ENCODE measurements around the gene IDUA.
"Not testable (repeated sequence)": the region's sequence is repeated elsewhere in the genome, so short reads cannot be mapped to it uniquely, and the experiment has no call there.

IDUA gene

DNA sequence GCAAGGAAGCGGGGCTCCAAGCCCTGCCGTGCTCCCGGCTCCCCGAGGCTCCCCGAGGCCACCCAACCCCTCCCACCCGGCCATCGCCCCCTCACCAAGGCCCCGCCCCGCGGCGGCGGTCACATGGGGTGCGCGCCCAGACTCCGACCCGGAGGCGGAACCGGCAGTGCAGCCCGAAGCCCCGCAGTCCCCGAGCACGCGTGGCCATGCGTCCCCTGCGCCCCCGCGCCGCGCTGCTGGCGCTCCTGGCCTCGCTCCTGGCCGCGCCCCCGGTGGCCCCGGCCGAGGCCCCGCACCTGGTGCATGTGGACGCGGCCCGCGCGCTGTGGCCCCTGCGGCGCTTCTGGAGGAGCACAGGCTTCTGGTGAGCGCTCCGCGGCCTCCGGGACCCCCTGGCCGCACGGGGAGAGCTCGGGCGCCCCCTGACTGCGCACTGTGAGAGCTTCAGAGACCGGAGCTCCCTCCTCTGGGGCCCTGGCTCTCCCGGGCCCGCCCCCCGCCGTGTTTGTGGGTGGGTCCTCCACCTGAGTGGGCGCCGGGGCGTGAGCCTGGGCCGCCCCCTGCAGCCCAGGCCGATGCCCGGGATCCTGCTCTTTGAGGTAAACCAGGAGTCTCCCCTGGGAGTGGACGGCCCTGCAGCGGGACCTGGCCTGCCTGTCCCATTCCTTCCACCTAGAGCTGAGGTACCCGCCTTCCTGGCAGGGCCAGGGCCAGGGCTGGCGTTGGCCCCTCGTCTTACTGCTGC lies at the start of gene IDUA:
Gene IDUA (plus strand): TSS at position 166 of the 745 bp plus-strand sequence. CDS start 41 bp downstream, at position 207.
- H3K4me3 ChIP-seq (ENCODE audit: insufficient read depth, low read length, poor library complexity, severe bottlenecking): peak within 1 kb of the TSS; percentile 60

GRCh38 chr4:939508-939907 lies 47.3 kb upstream of the IDUA start:
- not testable (repeated sequence) for H3K4me2 ChIP-seq (ENCODE audit: low read depth, low read length, poor library complexity, severe bottlenecking); H4K20me1 ChIP-seq (ENCODE audit: low read depth, low read length); H3K36me3 ChIP-seq (ENCODE audit: low read length)

More for the DNA sequence above, at the start of gene IDUA:
- H3K9me3 ChIP-seq (ENCODE audit: insufficient read depth, low read length): no peaks in the 10 kb centered on the region
- TF ChIP-seq CTCF (IDR thresholded peaks at IDR 0.05; ENCODE audit: insufficient read depth, low read length, poor library complexity, severe bottlenecking): peak; percentile 82
- no peak for TF ChIP-seq EZH2phosphoT487 (conservative IDR thresholded peaks at IDR 0.05; ENCODE audit: low read length)
- H3F3A ChIP-seq (ENCODE audit: insufficient read depth): peaks cover 5% of the 10 kb centered on the region; the same call in 1 of the 2 replicates
- H3K27ac ChIP-seq (ENCODE audit: low read depth, low read length): peak within 1 kb of the TSS; percentile 48
- H3K79me2 ChIP-seq (ENCODE audit: insufficient read depth, low read length): no peaks in the 10 kb centered on the region
- H3K9ac ChIP-seq (ENCODE audit: low read length): peak within 1 kb of the TSS; percentile 74
- H3K36me3 ChIP-seq (ENCODE audit: low read length): no peaks in the 10 kb centered on the region
- H3K9me2 ChIP-seq (replicated peaks; ENCODE audit: insufficient read depth, low read length): no peaks in the 10 kb centered on the region
- H3K27me3 ChIP-seq (ENCODE audit: low read length): no peaks in the 10 kb centered on the region
- peak within 1 kb of the TSS; percentile 98 for H3K4me2 ChIP-seq (ENCODE audit: low read depth, low read length, poor library complexity, severe bottlenecking)
- H4K20me1 ChIP-seq (ENCODE audit: low read depth, low read length): no peaks in the 10 kb centered on the region
- peak within 1 kb of the TSS; percentile 84 for H2AFZ ChIP-seq (ENCODE audit: low read depth, low read length, severe bottlenecking)

DNA sequence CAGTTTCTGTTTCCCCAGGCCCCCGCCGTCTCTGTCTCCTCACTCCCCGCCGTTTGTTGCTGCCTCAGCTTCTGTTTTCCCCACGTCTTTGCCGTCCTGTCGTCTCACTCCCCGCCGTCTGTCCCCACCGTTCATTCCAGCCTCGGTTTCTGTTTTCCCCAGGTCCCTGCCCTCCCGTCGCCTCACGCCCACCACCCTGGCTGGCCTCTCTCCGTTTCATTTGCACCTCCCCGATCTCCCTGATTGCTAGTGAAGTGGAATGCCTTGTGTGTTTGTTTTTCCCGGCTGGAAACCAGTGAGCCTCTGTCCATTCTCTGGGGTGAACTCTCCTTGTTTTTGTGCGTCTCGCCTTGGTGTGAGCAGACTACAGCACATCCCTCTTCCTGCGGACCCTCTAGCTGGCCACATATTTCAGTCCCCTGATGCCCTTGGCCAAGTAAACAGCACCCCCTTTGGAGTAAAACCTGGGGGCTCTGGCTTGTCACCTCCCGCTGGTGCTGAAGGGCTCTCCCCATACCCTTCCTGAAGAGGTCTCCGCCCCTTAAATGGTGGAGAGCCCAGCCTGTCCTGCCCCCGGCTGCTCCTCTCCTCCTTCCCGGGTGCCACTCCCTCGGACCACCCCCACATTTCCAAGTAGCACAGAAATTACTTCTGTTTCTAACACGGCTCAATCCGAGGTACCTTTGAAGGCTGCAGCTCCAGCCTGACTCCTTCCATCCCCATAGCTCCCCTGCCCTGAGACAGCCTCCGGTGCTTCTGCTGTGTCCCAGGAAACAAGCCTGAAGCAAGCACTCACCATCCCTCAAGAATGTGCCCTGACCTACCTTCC lies 41.4 kb upstream of the IDUA start:
- no peak overlapping the region for H3K9ac ChIP-seq (ENCODE audit: low read length)
- H3K27me3 ChIP-seq (ENCODE audit: low read length): no peaks in the 10 kb centered on the region
- H3K79me2 ChIP-seq (ENCODE audit: insufficient read depth, low read length): no peaks in the 10 kb centered on the region
- no peaks in the 10 kb centered on the region for H3K9me2 ChIP-seq (replicated peaks; ENCODE audit: insufficient read depth, low read length)
- TF ChIP-seq CTCF (IDR thresholded peaks at IDR 0.05; ENCODE audit: insufficient read depth, low read length, poor library complexity, severe bottlenecking) (no peak), EZH2phosphoT487 (conservative IDR thresholded peaks at IDR 0.05; ENCODE audit: low read length) (no peak)
- H3K27ac ChIP-seq (ENCODE audit: low read depth, low read length): no peak overlapping the region
- H3K36me3 ChIP-seq (ENCODE audit: low read length): no peaks in the 10 kb centered on the region
- H4K20me1 ChIP-seq (ENCODE audit: low read depth, low read length): no peaks in the 10 kb centered on the region
- H3K4me2 ChIP-seq (ENCODE audit: low read depth, low read length, poor library complexity, severe bottlenecking): no peak overlapping the region
- no peak overlapping the region for H2AFZ ChIP-seq (ENCODE audit: low read depth, low read length, severe bottlenecking)
- no peak overlapping the region for H3K4me3 ChIP-seq (ENCODE audit: insufficient read depth, low read length, poor library complexity, severe bottlenecking)
- H3K9me3 ChIP-seq (ENCODE audit: insufficient read depth, low read length): no peaks in the 10 kb centered on the region
- no peaks in the 10 kb centered on the region for H3F3A ChIP-seq (ENCODE audit: insufficient read depth)

More at GRCh38 chr4:939508-939907, 47.3 kb upstream of the IDUA start:
- H3K9ac ChIP-seq (ENCODE audit: low read length); H3K9me3 ChIP-seq (ENCODE audit: insufficient read depth, low read length); H2AFZ ChIP-seq (ENCODE audit: low read depth, low read length, severe bottlenecking); H3K27me3 ChIP-seq (ENCODE audit: low read length); H3K79me2 ChIP-seq (ENCODE audit: insufficient read depth, low read length); H3K4me3 ChIP-seq (ENCODE audit: insufficient read depth, low read length, poor library complexity, severe bottlenecking); H3K9me2 ChIP-seq (replicated peaks; ENCODE audit: insufficient read depth, low read length); H3K27ac ChIP-seq (ENCODE audit: low read depth, low read length): not testable (repeated sequence)
- H3F3A ChIP-seq (ENCODE audit: insufficient read depth): peaks cover 14% of the 10 kb centered on the region

- no peaks in the 10 kb centered on the region for H4K20me1 ChIP-seq (ENCODE audit: low read depth, low read length)
- H3K4me3 ChIP-seq (ENCODE audit: insufficient read depth, low read length, poor library complexity, severe bottlenecking): no peak overlapping the region
- no peaks in the 10 kb centered on the region for H3K27me3 ChIP-seq (ENCODE audit: low read length)
- H3K36me3 ChIP-seq (ENCODE audit: low read length): no peaks in the 10 kb centered on the region
- no peak overlapping the region for H3K27ac ChIP-seq (ENCODE audit: low read depth, low read length)
- H3K4me2 ChIP-seq (ENCODE audit: low read depth, low read length, poor library complexity, severe bottlenecking): no peak overlapping the region
- no peak overlapping the region for H3K9ac ChIP-seq (ENCODE audit: low read length)
- no peaks in the 10 kb centered on the region for H3F3A ChIP-seq (ENCODE audit: insufficient read depth)
- no peak for TF ChIP-seq CTCF (IDR thresholded peaks at IDR 0.05; ENCODE audit: insufficient read depth, low read length, poor library complexity, severe bottlenecking)
- TF ChIP-seq EZH2phosphoT487 (conservative IDR thresholded peaks at IDR 0.05; ENCODE audit: low read length): no peak
- H2AFZ ChIP-seq (ENCODE audit: low read depth, low read length, severe bottlenecking): no peak overlapping the region
- no peaks in the 10 kb centered on the region for H3K9me2 ChIP-seq (replicated peaks; ENCODE audit: insufficient read depth, low read length)
- no peaks in the 10 kb centered on the region for H3K79me2 ChIP-seq (ENCODE audit: insufficient read depth, low read length)
- no peaks in the 10 kb centered on the region for H3K9me3 ChIP-seq (ENCODE audit: insufficient read depth, low read length)
These were observed 40.8 kb upstream of the IDUA start for GRCh38 chr4:946103-946450.

Data from SU-DHL-6 (cell line).